ENCODE data around the gene DLG2.
"Not testable (repeated sequence)": the region's sequence is repeated elsewhere in the genome, so short reads cannot be mapped to it uniquely, and the experiment has no call there.

Gene DLG2

DNA sequence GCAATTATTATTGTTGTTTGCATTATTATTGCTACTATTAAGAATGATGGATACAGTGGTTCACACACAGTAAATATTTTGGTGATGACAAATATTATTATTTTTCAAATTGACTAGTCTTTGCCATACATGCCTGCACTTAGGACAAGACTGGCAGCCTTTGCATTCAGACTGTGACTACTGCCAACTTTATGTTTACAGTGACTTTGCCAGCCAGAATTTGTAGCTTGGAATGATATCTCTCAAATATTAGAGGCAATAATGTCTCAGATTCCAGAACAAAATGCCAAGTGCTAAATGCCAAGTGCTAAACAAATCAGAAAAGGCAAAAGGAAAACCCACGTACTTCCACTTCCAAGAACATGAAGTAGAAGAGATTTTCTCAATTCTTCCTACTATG, 823.1 kb downstream of the DLG2 start:
- Mint-ChIP-seq H3K36me3 (ENCODE audit: low read depth) (no peaks in the 10 kb centered on the region), H3K27ac (no peak overlapping the region), H3K4me3 (no peak overlapping the region), H3K4me1 (ENCODE audit: low read depth) (no peaks in the 10 kb centered on the region), H3K27me3 (ENCODE audit: low read depth) (no peaks in the 10 kb centered on the region), H3K9me3 (peaks cover 28% of the 10 kb centered on the region)
- no peak for DNase-seq (ENCODE audit: low spot score)

DNA sequence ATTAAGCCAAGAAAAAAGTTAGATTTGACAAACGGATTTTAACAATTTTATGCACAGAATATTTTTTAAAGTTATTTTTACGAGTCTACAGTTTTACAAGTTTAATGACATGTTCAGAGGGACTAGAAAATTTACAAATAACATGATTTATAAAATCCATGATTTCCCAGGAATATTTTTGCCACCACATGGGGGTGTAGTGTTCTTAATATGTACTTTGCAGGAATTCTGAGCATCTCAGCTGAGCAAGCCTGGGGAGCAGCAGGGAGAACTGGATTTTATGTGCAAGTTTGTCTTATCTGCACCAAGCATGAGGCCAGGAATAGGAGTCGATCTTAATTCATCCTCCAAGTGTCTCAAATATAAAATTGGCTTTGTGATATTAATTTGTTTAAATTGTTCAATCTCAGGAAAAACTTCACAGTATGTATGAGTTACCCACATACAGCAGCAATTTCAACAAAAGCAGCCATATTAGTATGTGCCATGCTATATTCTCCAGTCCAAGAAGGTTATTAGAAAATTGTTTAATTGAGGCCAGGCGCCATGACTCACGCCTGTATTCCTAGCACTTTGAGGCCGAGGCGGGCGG, 826.3 kb downstream of the DLG2 start:
- Mint-ChIP-seq H3K27ac (no peak overlapping the region), H3K4me3 (no peak overlapping the region), H3K27me3 (ENCODE audit: low read depth) (no peaks in the 10 kb centered on the region), H3K36me3 (ENCODE audit: low read depth) (no peaks in the 10 kb centered on the region), H3K4me1 (ENCODE audit: low read depth) (no peaks in the 10 kb centered on the region), H3K9me3 (peaks cover 29% of the 10 kb centered on the region)
- DNase-seq (ENCODE audit: low spot score): no peak

GRCh38 chr11:84799112-84799511, 828.0 kb downstream of the DLG2 start:
- no peaks in the 10 kb centered on the region for H3K36me3 Mint-ChIP-seq (ENCODE audit: low read depth)
- H3K4me1 Mint-ChIP-seq (ENCODE audit: low read depth): no peaks in the 10 kb centered on the region
- no peak overlapping the region for H3K27ac Mint-ChIP-seq
- no peak overlapping the region for H3K4me3 Mint-ChIP-seq
- H3K9me3 Mint-ChIP-seq: peaks cover 12% of the 10 kb centered on the region
- DNase-seq (ENCODE audit: low spot score): no peak
- no peaks in the 10 kb centered on the region for H3K27me3 Mint-ChIP-seq (ENCODE audit: low read depth)

DNA sequence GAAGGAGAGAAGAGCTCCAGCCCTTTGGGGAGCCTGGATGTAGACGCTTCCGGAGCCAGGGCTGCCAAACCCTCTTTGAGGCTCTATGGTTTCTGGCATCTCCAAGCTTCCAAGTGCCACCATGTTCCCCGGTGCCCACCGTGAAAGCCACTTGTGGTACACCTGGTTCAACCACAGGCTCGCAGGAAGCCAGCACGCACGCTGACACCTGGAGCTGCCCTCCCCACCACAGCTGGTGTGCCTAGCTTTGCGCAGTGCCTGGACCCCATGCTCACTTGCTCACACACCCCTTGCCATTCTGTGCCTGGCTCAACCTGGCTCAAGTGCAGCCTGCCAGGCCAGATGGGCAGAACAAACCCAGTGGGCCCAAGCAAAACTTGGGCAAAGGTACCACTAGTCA, 831.4 kb downstream of the DLG2 start:
- Mint-ChIP-seq H3K9me3 (peaks cover 17% of the 10 kb centered on the region), H3K4me3 (no peak overlapping the region), H3K27me3 (ENCODE audit: low read depth) (no peaks in the 10 kb centered on the region), H3K36me3 (ENCODE audit: low read depth) (no peaks in the 10 kb centered on the region), H3K27ac (no peak overlapping the region), H3K4me1 (ENCODE audit: low read depth) (no peaks in the 10 kb centered on the region)
- DNase-seq (ENCODE audit: low spot score): no peak

DNA sequence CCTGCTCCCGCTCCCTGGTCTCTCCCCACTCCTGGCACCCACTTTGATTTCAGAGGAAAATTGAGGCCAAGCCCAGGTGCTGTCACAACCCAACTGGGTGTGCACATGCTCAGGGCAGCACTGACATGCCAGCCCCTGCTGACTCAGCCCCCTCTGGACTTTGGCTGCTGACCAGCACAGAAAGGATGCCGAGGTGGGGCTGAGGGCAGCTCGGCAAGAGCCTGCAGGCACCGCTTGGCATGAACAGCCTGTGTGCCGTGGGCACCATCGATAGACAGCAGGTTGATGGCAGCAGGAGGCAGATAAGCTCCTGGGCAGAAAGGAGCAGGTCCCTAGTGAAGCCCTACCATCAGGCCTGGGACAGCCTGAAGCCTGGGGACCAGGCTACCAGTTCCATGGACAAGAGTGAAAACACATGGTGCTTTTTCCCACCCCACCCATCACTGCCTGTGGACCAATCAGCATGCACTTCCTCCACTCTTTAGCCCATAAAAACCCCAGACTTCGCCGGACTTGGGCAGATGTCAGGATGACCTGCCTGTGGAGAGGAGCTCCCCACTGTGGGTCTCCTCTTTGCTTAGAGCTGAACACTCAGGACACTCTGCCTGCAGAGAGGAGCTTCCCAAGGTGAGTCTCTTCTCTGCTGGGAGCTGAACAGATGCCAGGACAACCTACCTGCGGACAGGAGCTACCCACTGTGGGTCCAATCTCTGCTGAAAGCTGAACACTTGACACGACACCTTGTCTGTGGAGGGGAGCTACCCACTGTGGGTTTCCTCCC, 832.3 kb downstream of the DLG2 start:
- Mint-ChIP-seq H3K36me3 (ENCODE audit: low read depth) (no peaks in the 10 kb centered on the region), H3K4me3 (no peak overlapping the region), H3K27ac (no peak overlapping the region), H3K27me3 (ENCODE audit: low read depth) (no peaks in the 10 kb centered on the region), H3K9me3 (peaks cover 17% of the 10 kb centered on the region), H3K4me1 (ENCODE audit: low read depth) (no peaks in the 10 kb centered on the region)
- DNase-seq (ENCODE audit: low spot score): no peak

GRCh38 chr11:84793318-84793717, 833.8 kb downstream of the DLG2 start:
- Mint-ChIP-seq H3K27ac (no peak overlapping the region), H3K9me3 (peaks cover 17% of the 10 kb centered on the region), H3K4me3 (no peak overlapping the region), H3K4me1 (ENCODE audit: low read depth) (no peaks in the 10 kb centered on the region), H3K27me3 (ENCODE audit: low read depth) (no peaks in the 10 kb centered on the region), H3K36me3 (ENCODE audit: low read depth) (no peaks in the 10 kb centered on the region)
- no peak for DNase-seq (ENCODE audit: low spot score)

DNA sequence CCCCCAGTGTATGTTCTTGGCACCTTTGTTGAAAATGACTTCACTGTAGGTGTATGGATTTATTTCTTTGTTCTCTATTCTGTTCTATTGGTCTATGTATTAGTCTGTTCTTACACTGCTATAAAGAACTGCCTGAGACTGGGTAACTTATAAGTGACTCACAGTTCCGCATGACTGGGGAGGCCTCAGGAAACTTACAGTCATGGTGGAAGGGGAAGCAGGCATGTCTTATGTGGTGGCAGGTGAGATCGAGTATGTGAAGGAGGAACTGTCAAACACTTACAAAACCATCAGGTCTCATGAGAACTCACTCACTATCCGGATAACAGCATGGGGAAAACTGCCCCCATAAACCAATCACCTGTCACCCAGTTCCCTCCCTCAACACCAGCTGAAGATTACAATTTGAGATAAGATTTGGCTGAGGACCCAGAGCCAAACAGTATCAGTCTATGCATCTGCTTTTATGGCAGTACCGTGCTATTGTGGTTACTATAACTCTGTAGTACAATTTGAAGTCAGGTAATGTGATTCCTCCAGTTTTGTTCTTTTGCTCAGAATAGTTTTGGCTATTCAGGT, 836.2 kb downstream of the DLG2 start:
- no peaks in the 10 kb centered on the region for H3K36me3 Mint-ChIP-seq (ENCODE audit: low read depth)
- H3K4me1 Mint-ChIP-seq (ENCODE audit: low read depth): no peaks in the 10 kb centered on the region
- no peak overlapping the region for H3K27ac Mint-ChIP-seq
- no peak overlapping the region for H3K4me3 Mint-ChIP-seq
- H3K27me3 Mint-ChIP-seq (ENCODE audit: low read depth): no peaks in the 10 kb centered on the region
- H3K9me3 Mint-ChIP-seq: peaks cover 17% of the 10 kb centered on the region
- DNase-seq (ENCODE audit: low spot score): no peak

- Mint-ChIP-seq H3K27me3 (ENCODE audit: low read depth) (no peaks in the 10 kb centered on the region), H3K9me3 (peaks cover 12% of the 10 kb centered on the region), H3K4me3 (no peak overlapping the region), H3K36me3 (ENCODE audit: low read depth) (no peaks in the 10 kb centered on the region), H3K4me1 (ENCODE audit: low read depth) (no peaks in the 10 kb centered on the region), H3K27ac (no peak overlapping the region)
- DNase-seq (ENCODE audit: low spot score): no peak
Measured at GRCh38 chr11:84788220-84788619, 838.9 kb downstream of the DLG2 start.

DNA sequence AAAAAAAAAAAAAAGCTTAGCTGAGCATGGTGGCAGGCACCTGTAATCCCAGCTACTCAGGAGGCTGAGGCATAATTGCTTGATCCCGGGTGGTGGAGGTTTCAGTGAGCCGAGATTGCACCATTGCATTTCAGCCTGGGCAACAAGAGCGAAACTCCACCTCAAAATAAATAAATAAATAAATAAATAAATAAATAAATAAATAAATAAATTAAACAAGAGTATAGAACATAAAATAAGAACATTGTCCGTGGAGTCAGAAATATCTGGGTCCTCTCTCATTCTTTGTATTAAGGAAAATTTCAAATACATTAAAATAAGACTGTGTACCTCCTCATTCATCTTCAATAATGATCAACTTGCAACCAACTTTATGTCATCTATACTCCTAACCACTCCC, 843.0 kb downstream of the DLG2 start:
- H3K27ac Mint-ChIP-seq; DNase-seq (ENCODE audit: low spot score); H3K4me1 Mint-ChIP-seq (ENCODE audit: low read depth); H3K4me3 Mint-ChIP-seq; H3K36me3 Mint-ChIP-seq (ENCODE audit: low read depth); H3K27me3 Mint-ChIP-seq (ENCODE audit: low read depth): not testable (repeated sequence)
- H3K9me3 Mint-ChIP-seq: peaks cover 12% of the 10 kb centered on the region

- DNase-seq (ENCODE audit: low spot score): no peak
- no peak overlapping the region for H3K27ac Mint-ChIP-seq
- no peaks in the 10 kb centered on the region for H3K36me3 Mint-ChIP-seq (ENCODE audit: low read depth)
- H3K4me1 Mint-ChIP-seq (ENCODE audit: low read depth): no peaks in the 10 kb centered on the region
- H3K9me3 Mint-ChIP-seq: peaks cover 7% of the 10 kb centered on the region
- H3K27me3 Mint-ChIP-seq (ENCODE audit: low read depth): no peaks in the 10 kb centered on the region
- no peak overlapping the region for H3K4me3 Mint-ChIP-seq
Measured at GRCh38 chr11:84780689-84781293, 846.4 kb downstream of the DLG2 start.

DNA sequence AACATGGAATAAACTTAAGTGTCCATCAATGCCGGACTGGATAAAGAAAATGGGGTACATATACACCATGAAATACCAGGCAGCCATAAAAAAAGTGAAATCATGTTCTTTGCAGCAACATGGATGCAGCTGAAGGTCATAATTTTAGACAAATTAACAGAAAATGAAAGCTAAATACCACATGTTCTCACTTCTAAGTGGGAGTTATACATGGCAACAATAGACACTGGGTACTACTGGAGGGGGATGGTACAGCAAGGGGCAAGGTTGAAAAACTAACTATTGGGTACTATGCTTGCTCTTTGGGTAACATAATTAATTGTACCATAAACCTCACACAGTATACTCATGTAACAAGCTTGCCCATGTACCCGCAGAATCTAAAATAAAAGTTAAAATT, 851.6 kb downstream of the DLG2 start:
- no peak for DNase-seq (ENCODE audit: low spot score)
- Mint-ChIP-seq H3K9me3 (peaks cover 35% of the 10 kb centered on the region), H3K27me3 (ENCODE audit: low read depth) (no peaks in the 10 kb centered on the region), H3K4me3 (no peak overlapping the region), H3K4me1 (ENCODE audit: low read depth) (no peaks in the 10 kb centered on the region), H3K27ac (no peak overlapping the region), H3K36me3 (ENCODE audit: low read depth) (no peaks in the 10 kb centered on the region)

- Mint-ChIP-seq H3K27ac (no peak overlapping the region), H3K27me3 (ENCODE audit: low read depth) (no peaks in the 10 kb centered on the region), H3K36me3 (ENCODE audit: low read depth) (no peaks in the 10 kb centered on the region), H3K4me1 (ENCODE audit: low read depth) (no peaks in the 10 kb centered on the region), H3K4me3 (no peak overlapping the region), H3K9me3 (peaks cover 9% of the 10 kb centered on the region)
- no peak for DNase-seq (ENCODE audit: low spot score)
Measured at GRCh38 chr11:84763931-84764330, 863.2 kb downstream of the DLG2 start.

DNA sequence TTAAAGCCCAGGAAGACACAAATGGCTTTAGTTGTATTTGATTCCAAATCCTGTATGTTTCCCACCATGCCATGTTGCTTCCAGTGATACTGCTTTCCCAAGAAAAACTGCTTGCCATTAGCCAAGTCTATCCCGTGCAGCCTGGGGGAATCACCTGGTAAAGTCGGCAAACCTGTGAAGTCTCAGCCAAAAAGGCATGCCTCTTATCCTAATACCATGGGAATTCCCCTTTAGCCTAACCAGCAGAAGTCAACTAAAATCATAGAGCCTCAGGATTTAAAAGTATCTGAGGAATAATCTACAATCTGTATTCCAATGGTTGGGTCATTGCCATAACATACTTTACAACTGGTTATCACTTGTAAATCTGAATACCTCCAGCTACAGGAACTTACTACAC, 869.4 kb downstream of the DLG2 start:
- H3K36me3 Mint-ChIP-seq (ENCODE audit: low read depth): no peaks in the 10 kb centered on the region
- no peaks in the 10 kb centered on the region for H3K27me3 Mint-ChIP-seq (ENCODE audit: low read depth)
- no peak overlapping the region for H3K4me3 Mint-ChIP-seq
- no peaks in the 10 kb centered on the region for H3K4me1 Mint-ChIP-seq (ENCODE audit: low read depth)
- H3K27ac Mint-ChIP-seq: no peak overlapping the region
- no peak for DNase-seq (ENCODE audit: low spot score)
- H3K9me3 Mint-ChIP-seq: peaks cover 22% of the 10 kb centered on the region

DNA sequence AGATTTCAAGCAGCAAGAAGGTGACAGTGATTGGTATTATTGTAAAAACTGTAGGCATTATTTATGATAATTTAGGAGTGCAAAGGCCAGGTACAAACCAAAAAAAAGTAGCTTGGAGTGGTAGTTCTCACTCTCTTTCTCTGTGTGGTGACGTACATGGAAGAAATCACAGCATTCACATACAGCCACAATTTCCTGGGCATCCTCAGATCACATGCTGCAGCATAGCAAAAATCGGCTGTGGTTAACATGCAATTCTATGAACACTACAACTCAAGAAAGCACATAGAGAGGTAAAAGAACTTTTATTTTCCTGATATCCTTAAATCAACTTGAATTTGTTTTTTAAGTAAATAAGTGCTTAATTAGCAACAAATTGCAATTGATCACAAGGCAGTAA, 875.8 kb downstream of the DLG2 start:
- no peaks in the 10 kb centered on the region for H3K4me1 Mint-ChIP-seq (ENCODE audit: low read depth)
- no peak for DNase-seq (ENCODE audit: low spot score)
- no peaks in the 10 kb centered on the region for H3K36me3 Mint-ChIP-seq (ENCODE audit: low read depth)
- H3K27me3 Mint-ChIP-seq (ENCODE audit: low read depth): no peaks in the 10 kb centered on the region
- no peak overlapping the region for H3K27ac Mint-ChIP-seq
- peaks cover 20% of the 10 kb centered on the region for H3K9me3 Mint-ChIP-seq
- no peak overlapping the region for H3K4me3 Mint-ChIP-seq

Data from T-helper 2 cell treated with Interferon-gamma antibody and Interleukin-4, amounts not matched to agents 5 μg/mL and 100 μg/mL, for 36 hours (primary cell).